Ishikawa (cell line): Measurements from ENCODE around the gene TTLL13.

ENCODE experiments used
- CEBPB ChIP-seq: IDR thresholded peaks from 2 replicates; pipeline ENCODE4 v1.6.1; 2012
- CREB1 ChIP-seq: IDR thresholded peaks from 2 replicates; pipeline ENCODE4 v1.6.1; 2012; ENCODE audit warnings: low read depth
- EGR1 ChIP-seq: IDR thresholded peaks from 2 replicates; pipeline ENCODE4 v1.6.1; 2012
- EP300 ChIP-seq: IDR thresholded peaks from 2 replicates; pipeline ENCODE4 v1.6.1; 2012; ENCODE audit warnings: borderline replicate concordance
- FOXM1 ChIP-seq: IDR thresholded peaks from 2 replicates; pipeline ENCODE4 v1.6.1; 2012; ENCODE audit warnings: low read depth, borderline replicate concordance
- NFIC ChIP-seq: IDR thresholded peaks from 2 replicates; pipeline ENCODE4 v1.6.1; 2012
- RAD21 ChIP-seq: IDR thresholded peaks from 2 replicates; pipeline ENCODE4 v1.6.1; 2012; ENCODE audit warnings: low read depth
- TAF1 ChIP-seq: IDR thresholded peaks from 2 replicates; pipeline ENCODE4 v1.6.1; 2012; ENCODE audit warnings: low read depth, mild to moderate bottlenecking
- TCF12 ChIP-seq: IDR thresholded peaks from 2 replicates; pipeline ENCODE4 v1.6.1; 2012; ENCODE audit warnings: low read depth
- YY1 ChIP-seq: IDR thresholded peaks from 2 replicates; pipeline ENCODE4 v1.6.1; 2012; ENCODE audit warnings: low read depth
- ZBTB7A ChIP-seq: IDR thresholded peaks from 2 replicates; pipeline ENCODE4 v1.6.1; 2012; ENCODE audit warnings: low read depth
- TF ChIP-seq, protein P1 (sequence below): IDR thresholded peaks from 2 replicates; pipeline ENCODE4 v1.6.1; 2012
- TF ChIP-seq, protein P2 (sequence below): IDR thresholded peaks from 2 replicates; pipeline ENCODE4 v1.6.1; 2012; ENCODE audit warnings: low read depth, mild to moderate bottlenecking
- TF ChIP-seq, protein P3 (sequence below): IDR thresholded peaks from 2 replicates; pipeline ENCODE4 v1.6.1; 2012

DNA sequence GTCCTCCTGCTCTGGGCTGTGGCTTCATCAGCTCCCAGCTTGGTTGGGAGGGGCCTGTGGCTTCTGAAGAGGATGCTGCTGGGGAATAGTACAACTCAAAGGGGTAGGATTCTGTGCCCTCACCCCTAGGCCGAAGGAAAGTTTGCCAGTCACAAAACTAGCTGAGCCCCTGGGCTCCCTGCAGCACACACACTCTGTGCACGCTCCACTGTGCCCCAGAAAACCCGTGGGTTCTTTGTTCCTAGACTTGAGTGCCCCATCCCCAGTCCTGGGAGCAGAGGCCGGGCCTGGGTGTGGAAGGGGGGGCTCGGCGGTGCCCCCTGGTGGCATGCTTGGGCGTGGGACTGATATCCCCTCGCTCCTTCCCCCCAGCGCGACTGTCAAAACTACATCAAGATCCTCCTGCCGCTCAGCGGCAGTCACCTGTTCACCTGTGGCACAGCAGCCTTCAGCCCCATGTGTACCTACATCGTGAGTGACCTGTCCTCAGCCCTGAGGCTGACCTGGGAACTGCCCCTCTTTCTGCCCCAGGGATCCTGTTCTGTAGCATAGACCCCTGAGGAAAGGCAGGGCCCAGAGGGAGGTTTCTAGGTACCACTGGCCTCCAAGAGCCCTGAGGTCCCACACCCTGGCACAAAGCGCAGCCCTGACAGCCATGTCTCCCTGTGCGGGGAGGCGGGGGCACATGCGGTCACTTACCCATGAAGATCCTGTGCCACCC, 29.8 kb upstream of the TTLL13 start:
- TF ChIP-seq ZBTB7A (peak; percentile 56; the same call in 1 of the 2 replicates), TCF12 (no peak), EGR1 (no peak), RAD21 (peak; percentile 60), TAF1 (no peak), CEBPB (no peak), CREB1 (no peak), EP300 (no peak), YY1 (no peak), FOXM1 (no peak), NFIC (no peak)
- TF ChIP-seq, protein P1, sequence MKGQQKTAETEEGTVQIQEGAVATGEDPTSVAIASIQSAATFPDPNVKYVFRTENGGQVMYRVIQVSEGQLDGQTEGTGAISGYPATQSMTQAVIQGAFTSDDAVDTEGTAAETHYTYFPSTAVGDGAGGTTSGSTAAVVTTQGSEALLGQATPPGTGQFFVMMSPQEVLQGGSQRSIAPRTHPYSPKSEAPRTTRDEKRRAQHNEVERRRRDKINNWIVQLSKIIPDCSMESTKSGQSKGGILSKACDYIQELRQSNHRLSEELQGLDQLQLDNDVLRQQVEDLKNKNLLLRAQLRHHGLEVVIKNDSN = no peak
- TF ChIP-seq, protein P2, sequence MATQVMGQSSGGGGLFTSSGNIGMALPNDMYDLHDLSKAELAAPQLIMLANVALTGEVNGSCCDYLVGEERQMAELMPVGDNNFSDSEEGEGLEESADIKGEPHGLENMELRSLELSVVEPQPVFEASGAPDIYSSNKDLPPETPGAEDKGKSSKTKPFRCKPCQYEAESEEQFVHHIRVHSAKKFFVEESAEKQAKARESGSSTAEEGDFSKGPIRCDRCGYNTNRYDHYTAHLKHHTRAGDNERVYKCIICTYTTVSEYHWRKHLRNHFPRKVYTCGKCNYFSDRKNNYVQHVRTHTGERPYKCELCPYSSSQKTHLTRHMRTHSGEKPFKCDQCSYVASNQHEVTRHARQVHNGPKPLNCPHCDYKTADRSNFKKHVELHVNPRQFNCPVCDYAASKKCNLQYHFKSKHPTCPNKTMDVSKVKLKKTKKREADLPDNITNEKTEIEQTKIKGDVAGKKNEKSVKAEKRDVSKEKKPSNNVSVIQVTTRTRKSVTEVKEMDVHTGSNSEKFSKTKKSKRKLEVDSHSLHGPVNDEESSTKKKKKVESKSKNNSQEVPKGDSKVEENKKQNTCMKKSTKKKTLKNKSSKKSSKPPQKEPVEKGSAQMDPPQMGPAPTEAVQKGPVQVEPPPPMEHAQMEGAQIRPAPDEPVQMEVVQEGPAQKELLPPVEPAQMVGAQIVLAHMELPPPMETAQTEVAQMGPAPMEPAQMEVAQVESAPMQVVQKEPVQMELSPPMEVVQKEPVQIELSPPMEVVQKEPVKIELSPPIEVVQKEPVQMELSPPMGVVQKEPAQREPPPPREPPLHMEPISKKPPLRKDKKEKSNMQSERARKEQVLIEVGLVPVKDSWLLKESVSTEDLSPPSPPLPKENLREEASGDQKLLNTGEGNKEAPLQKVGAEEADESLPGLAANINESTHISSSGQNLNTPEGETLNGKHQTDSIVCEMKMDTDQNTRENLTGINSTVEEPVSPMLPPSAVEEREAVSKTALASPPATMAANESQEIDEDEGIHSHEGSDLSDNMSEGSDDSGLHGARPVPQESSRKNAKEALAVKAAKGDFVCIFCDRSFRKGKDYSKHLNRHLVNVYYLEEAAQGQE = no peak
- TF ChIP-seq, protein P3, sequence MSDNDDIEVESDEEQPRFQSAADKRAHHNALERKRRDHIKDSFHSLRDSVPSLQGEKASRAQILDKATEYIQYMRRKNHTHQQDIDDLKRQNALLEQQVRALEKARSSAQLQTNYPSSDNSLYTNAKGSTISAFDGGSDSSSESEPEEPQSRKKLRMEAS = no peak
